HL-60/S4 treated with phorbol 12-myristate 13-acetate at 8.2 ng/mL for 4 days and 3 days (cell line): ENCODE results near the gene TRAPPC10.

ENCODE experiments used
- in situ Hi-C: fragments of 300-500 bp; cut with MboI; formaldehyde crosslinking; loops from 2 replicates; pipeline ENCODE4 v1.15.0; 2022; ENCODE audit warnings: low sequenced_read_pairs

Gene TRAPPC10

GRCh38 chr21:43981151-43981870 is 30.8 kb upstream of the TRAPPC10 start:
- in situ Hi-C loops: no loop called here

- in situ Hi-C loops: no loop called here
Measured at GRCh38 chr21:43981871-43982210, 30.3 kb upstream of the TRAPPC10 start.

DNA sequence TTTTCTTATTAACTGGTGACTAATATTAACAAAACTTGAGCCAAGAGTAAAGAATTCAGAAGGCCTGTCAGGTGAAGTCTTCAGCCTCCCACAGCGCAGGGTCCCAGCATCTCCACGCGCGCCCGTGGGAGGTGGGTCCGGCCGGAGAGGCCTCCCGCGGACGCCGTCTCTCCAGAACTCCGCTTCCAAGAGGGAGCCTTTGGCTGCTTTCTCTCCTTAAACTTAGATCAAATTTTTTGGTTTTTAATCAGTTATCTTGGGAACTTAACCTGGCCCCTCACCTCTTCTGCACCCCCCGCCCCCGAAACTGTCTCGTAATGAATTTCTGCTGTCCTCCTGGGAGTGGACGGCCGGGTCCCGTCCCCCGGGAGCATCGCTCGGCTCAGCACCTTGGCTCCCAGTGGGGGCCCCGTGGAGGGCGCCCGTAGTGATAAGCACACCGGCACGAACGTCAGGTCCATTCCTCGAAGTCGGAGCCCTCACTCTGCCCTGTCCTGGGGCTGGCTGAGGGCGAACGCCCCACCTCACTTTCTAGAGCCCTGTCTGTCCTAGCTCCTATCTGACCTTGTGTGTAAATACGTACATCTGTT is 29.5 kb upstream of the TRAPPC10 start:
- in situ Hi-C loops: no loop called here

DNA sequence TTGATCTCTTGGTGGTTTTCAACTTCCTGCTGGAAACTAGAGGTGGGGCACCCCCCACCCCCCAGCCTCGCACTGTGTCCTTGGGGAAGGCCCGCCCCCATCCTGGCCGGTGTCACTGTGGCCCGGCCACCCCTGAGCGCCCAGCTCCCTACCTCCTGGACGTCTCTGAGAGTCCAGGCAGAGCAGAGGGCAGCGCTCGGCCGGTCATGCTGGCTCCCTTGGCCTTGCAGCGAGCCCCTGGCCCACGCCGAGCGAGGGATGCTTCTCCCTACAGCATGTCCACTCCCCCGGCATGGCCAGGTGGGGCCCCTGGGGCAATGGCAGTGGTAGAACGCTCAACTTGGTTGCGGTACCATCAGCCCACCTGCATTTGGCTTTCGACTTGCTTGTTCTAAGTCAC is 28.7 kb upstream of the TRAPPC10 start:
- in situ Hi-C loops: no loop called here

DNA sequence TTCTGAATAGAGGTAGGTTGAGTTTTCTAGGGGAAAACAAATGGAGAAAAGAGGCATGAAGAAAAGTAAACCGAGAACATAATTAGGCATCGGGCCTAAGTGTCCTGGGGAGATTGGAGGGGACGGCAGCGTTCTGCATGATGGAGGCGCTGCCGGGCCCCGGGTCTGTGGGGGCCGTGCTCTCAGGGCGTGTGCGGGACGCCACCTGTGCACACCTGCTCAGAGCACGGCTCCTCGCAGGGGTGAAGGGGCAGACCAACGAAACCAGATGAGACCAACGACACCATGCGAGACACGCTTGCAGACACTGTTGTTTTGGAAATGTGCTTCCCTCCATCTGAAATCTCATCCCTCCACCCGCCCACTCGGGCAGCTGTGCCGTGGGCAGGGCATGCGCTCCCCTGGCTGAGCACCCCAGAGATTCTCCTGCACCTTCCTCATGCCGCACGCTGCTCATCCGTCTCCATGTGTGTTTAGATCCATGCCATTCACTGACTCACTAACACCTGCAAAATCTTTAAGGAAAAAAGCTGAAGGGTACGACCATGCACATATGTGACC is 28.2 kb upstream of the TRAPPC10 start:
- in situ Hi-C loops: no loop called here

DNA sequence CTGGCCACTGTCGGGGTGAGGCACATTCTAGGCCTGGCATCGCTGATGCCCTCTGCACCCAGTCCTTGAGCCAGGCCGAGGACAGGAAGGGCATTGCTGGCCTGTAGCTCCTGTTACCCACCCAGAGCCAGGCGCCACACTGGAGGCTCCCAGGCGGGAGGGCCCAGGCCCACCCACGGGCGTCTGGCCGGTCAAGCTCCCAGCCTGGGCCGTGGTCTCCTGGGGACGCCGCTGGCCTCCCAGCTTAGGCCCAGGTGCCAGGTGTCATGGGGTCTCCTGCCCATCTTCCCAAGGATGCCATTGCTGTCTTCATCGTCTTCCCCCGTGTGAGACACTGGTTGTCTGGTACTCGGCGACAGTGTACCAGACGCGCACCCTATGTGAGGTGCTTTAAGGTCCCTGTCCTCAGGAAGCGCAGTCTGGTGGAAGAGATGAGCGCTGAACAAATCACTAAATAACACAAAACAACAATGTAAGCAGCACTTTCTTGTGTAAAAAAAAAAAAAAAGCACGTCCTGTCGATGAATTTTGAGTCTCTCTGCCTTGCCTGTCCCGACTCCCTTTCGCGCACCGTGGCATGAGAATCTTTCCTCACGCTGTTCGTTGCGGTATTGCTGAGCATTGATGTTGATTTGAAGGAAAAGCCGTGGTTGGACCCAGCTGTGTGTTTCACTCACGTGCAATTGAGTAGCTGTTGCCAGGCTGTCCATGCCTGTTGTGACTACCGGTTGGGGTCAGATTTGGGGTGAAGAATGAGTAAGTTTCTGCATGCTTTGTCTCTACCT is 27.0 kb upstream of the TRAPPC10 start:
- in situ Hi-C loops: no loop called here

DNA sequence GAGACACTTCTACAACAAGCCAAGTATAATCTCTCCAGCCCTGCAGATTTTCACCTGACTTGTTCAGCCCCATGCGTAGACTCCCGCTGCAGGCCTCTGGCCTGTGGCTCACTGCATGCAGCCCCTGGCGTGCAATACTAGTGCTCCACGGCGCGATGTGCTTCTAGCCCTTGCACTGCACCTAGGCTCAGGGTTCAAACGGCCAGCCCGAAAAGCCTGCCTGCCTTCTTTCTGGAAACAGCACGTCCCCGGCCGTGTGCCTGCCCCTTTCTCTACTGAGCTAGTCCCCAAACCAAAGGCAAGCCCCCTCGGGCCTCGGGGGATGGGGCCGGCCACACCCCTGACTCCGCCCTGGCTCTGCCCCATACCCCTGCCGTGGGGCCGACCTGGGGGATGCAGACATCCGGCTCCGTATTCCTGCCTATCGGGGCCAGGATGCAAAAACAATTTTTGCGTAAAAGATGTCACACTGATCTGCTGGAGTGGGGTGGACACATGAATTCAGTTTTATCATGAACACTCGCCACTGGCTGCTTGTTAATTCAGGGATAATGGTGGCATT is 26.3 kb upstream of the TRAPPC10 start:
- in situ Hi-C loops: no loop called here

- in situ Hi-C loops: no loop called here
Measured at GRCh38 chr21:43986544-43987451, 25.3 kb upstream of the TRAPPC10 start.

GRCh38 chr21:43987509-43987908 is 24.6 kb upstream of the TRAPPC10 start:
- in situ Hi-C loops: no loop called here

- in situ Hi-C loops: no loop called here
Measured at GRCh38 chr21:43988016-43988415, 24.1 kb upstream of the TRAPPC10 start.

DNA sequence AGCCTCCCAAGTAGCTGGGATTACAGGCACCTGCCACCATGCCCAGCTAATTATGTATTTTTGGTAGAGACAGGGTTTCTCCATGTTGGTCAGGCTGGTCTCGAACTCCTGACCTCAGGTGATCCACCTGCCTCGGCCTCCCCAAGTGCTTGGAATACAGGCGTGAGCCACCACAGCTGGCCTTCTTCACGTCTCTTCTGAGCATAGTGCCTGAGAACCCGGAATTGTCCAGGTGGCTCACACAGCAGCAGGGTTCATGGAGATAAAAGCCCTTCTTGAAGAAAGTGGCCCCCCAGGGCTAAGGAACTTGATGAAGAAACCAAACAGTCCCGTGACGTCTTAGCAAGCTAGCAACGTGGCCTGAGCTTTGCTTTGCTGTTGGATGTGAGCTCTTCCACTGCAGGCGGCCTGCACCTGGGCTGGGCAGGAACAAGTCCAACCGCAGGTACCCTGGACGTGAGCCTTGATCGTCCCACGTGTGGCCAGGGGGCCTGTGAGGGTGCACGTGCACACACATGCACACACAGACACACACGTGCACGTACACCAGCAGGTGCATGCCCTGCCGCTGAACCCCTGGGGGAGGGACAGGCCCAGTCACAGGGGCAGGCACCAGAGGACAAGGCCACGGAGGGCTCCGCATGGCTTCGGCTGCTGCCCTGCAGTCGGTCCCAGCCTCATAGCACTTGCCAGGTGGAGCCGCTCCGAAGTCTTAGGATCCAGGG is 23.4 kb upstream of the TRAPPC10 start:
- in situ Hi-C loops: no loop called here

GRCh38 chr21:43989401-43989800 is 22.7 kb upstream of the TRAPPC10 start:
- in situ Hi-C loops: no loop called here

DNA sequence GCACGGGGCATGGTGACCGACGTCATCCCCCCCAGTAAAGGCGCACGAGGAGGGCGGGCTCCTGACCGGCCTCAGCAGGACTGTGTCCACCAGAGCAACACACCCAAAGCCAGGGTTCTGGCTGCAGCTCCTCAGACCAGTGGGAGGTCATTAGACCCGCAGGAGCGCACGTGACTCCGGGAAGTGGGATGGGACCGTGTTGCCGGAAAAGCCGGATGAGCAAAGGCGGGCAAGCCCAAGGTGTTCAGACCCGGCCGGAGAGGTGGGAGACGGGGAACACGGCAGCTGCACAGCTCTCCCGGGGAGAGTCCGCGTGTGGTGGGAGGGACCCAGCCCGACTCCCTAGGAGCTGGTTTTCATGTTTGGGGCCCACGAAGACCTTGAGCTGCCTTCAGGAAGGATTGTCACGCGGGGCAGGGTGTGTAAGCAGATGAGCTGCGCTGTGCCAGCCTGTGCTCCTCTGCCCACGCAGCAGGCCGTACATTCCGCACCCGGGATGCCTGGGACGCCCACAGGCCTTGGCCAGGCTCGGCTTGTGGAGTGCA is 20.6 kb upstream of the TRAPPC10 start:
- in situ Hi-C loops: no loop called here

GRCh38 chr21:43992121-43992520 is 20.0 kb upstream of the TRAPPC10 start:
- in situ Hi-C loops: no loop called here

DNA sequence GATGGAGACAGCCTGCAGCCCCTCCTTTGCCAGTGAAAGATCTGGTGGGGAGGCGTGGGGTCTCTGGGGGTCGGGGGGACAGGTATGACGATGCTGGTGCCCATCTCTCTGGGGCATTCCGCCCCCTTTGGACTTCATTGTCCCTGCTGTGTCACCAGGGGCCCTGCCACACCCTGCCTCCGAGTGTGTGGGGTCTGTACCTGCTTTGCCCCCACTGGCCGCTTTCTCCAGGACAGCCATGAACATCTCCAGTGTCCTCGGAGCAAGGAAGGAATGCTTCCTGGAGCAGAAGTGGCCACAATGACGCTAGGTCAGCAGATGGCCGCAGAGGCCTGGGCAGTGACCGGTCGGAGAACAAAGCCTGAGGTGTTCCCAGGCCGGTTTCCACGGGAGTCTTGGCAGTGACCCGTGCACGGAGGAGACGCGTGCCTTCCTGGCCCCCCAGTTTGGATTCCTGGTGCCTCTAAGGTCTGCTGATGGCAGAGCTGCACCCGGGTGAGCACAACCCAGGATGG is 18.6 kb upstream of the TRAPPC10 start:
- in situ Hi-C loops: no loop called here

DNA sequence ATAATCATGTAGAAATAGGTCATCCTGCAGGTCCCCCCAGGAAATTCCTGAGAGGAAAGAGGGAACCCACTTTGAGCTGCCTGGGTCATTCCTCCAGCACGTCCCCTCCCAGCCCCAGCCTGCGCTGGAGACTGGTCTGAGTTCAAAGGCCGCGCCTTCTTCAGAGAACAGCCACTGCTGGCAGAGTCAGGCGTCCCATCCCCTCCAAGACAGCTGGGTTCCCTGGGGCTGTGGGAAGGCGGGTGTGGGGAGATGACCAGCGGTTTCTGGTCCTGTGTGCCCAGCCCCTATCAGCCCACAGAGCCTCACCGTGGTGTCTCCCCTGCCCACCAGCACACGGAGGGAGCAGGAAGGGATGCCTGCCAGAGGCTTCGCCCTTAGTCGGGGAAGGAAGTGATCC is 18.0 kb upstream of the TRAPPC10 start:
- in situ Hi-C loops: no loop called here

GRCh38 chr21:43994646-43995045 is 17.5 kb upstream of the TRAPPC10 start:
- in situ Hi-C loops: no loop called here

GRCh38 chr21:43995521-43996105 is 16.5 kb upstream of the TRAPPC10 start:
- in situ Hi-C loops: no loop called here
